Ovary (tissue), 9 donors: Measurements from ENCODE around the gene DDX56. TPM values are rescaled to one million over a fixed set of nuclear protein-coding genes. Genes with fewer than 3 reads are reported as not detected.

ENCODE experiments used
- DNase-seq, 5 donors: peaks; one replicate each; pipeline ENCODE4 v3.0.0-alpha.2; 2019 to 2020
- H3K27ac ChIP-seq, 2 donors: fragments of 200-600 bp; one replicate each; pipeline versions ENCODE4 v1.5.1 to v1.8.0; 2019 to 2022
- H3K27me3 ChIP-seq: fragments of 200-600 bp; one replicate; pipeline ENCODE4 v1.8.0; 2022
- H3K36me3 ChIP-seq: fragments of 200-600 bp; sonication (generic); one replicate; pipeline ENCODE4 v1.5.1; 2019
- H3K4me1 ChIP-seq: one replicate; pipeline ENCODE4 v1.8.1; 2013; ENCODE audit warnings: mild to moderate bottlenecking, moderate library complexity; ENCODE audit not compliant: insufficient read depth
- H3K4me3 ChIP-seq: fragments of 200-600 bp; sonication (generic); one replicate; pipeline ENCODE4 v1.5.1; 2017
- H3K9me3 ChIP-seq, 2 donors: fragments of 200-600 bp in 1 of 2; sonication (generic) in 1 of 2; one replicate each; pipeline versions ENCODE4 v1.5.1 to v1.8.1; 2013 to 2019; ENCODE audit warnings: mild to moderate bottlenecking in 1 of 2, moderate library complexity in 1 of 2
- CTCF ChIP-seq, 3 donors: fragments of 450-650 bp in 2 of 3; fragments of 200-600 bp in 1 of 3; IDR thresholded peaks; one replicate each; pipeline versions ENCODE4 v1.5.1 to v1.8.0; 2016 to 2022; ENCODE audit warnings: antibody characterized with exemption in 3 of 3, mild to moderate bottlenecking in 1 of 3
- EP300 ChIP-seq: sonication (generic); formaldehyde crosslinking; IDR thresholded peaks from one replicate; pipeline ENCODE4 v1.6.1; 2017; ENCODE audit warnings: antibody characterized with exemption
- POLR2A ChIP-seq: fragments of 450-650 bp; IDR thresholded peaks from one replicate; pipeline ENCODE4 v1.6.1; 2017; ENCODE audit warnings: antibody characterized with exemption, mild to moderate bottlenecking, moderate library complexity
- WGBS, 3 donors: extraction: QIAGEN DNeasy Blood & Tissue Kit in 1 of 3; methylation state at CpG; one replicate each; pipeline versions ENCODE4 v1.1.5 to v1.1.7; 2013 to 2017; 5-methylcytosine and 5-hydroxymethylcytosine counted together
- intact Hi-C, 4 donors: fragments of 100-400 bp; cut with DNase I; formaldehyde crosslinking; loops; one replicate each; pipeline versions ENCODE4 v1.11.0 to v1.15.1; 2022 to 2023
- polyA plus RNA-seq, 2 donors: library from polyadenylated mRNA; stranded (reverse); fragments of 200-250 nt in 1 of 2; fragments of 350-450 nt in 1 of 2; fragmentation: Illumina TruSeq in 1 of 2; extraction: RNeasy Lipid Tissue Mini Kit (QIAGEN cat#74804) in 1 of 2; gene quantifications; one replicate each; pipeline ENCODE4 v1.2.3, GENCODE V29; 2013 to 2014
- total RNA-seq, 7 donors: library from RNA; depleted of rRNA in 2 of 7; stranded (reverse); fragments of >200 nt in 2 of 7; fragmentation: NEBNext Ultra II Directional in 3 of 7; extraction: Animal tissue kit (Norgen Biotek cat#: 25700) in 3 of 7; gene quantifications; one replicate each; pipeline versions ENCODE4 v1.1.0 to v1.2.4, GENCODE V29; 2016 to 2023
- donor health status: DM: no; HTN: no; CAD: no; lungs with moderate emphysema.
- donor health status: DM: no; HTN: no; CAD: no.
- donor health status: Bipolar disorder and iron deficiency.
- donor health status: DM: yes; HTN: yes; CAD: no.
- donor health status: DM: no; HTN: no; CAD: no.
- donor health status: DM: yes; HTN: yes; CAD: no.

The DDX56 gene
- total and polyA plus RNA-seq, 9 donors, result 33.6 to 78.4 (median 51.5) TPM

- TF ChIP-seq EP300 (no peak), CTCF (IDR thresholded peaks at IDR 0.05) (no peak), POLR2A (no peak)
- peaks cover 7% of the 10 kb centered on the region for H3K4me1 ChIP-seq
- no peak overlapping the region for H3K27ac ChIP-seq
- no peaks in the 10 kb centered on the region for H3K36me3 ChIP-seq
- WGBS, 3 donors, result 81 to 88% (median 87%) methylated on average over 5 of the region's 5 CpGs
- no peak overlapping the region for H3K4me3 ChIP-seq
- H3K9me3 ChIP-seq, result no peaks in the 10 kb centered on the region
- no peak for DNase-seq
- H3K27me3 ChIP-seq, result no peaks in the 10 kb centered on the region
- intact Hi-C loops, result no loop called here
These were observed 42.1 kb upstream of the DDX56 start for GRCh38 chr7:44615793-44616192.

- TF ChIP-seq POLR2A (no peak), CTCF (IDR thresholded peaks at IDR 0.05) (no peak), EP300 (no peak)
- Histone ChIP-seq H3K27me3 (no peaks in the 10 kb centered on the region), H3K4me3 (no peak overlapping the region), H3K9me3 (no peaks in the 10 kb centered on the region), H3K4me1 (peaks cover 5% of the 10 kb centered on the region), H3K36me3 (no peaks in the 10 kb centered on the region), H3K27ac (no peak overlapping the region)
- no peak for DNase-seq
- intact Hi-C loops, result no loop called here
- WGBS, 3 donors, result 76 to 90% (median 79%) methylated on average over 2 of the region's 2 CpGs
These were observed 41.5 kb upstream of the DDX56 start for GRCh38 chr7:44615149-44615611.

- Histone ChIP-seq H3K27ac (no peak overlapping the region), H3K4me3 (no peak overlapping the region), H3K36me3 (no peaks in the 10 kb centered on the region), H3K27me3 (no peaks in the 10 kb centered on the region), H3K9me3 (no peaks in the 10 kb centered on the region), H3K4me1 (peaks cover 2% of the 10 kb centered on the region)
- intact Hi-C loops, result loop anchor here in 1 of 4 donors (10.0 kb wide), 1 partner anchor 375 kb away; no protein-coding TSS in a partner anchor
- TF ChIP-seq POLR2A (no peak), EP300 (no peak), CTCF (IDR thresholded peaks at IDR 0.05) (no peak)
- WGBS, 3 donors, result 89 to 93% (median 91%) methylated on average over 3 of the region's 3 CpGs
- DNase-seq, result no peak
These were observed 36.1 kb upstream of the DDX56 start for GRCh38 chr7:44609829-44610228.

- Histone ChIP-seq H3K4me1 (peaks cover 2% of the 10 kb centered on the region), H3K9me3 (no peaks in the 10 kb centered on the region), H3K4me3 (no peak overlapping the region), H3K27me3 (no peaks in the 10 kb centered on the region), H3K27ac (no peak overlapping the region), H3K36me3 (no peaks in the 10 kb centered on the region)
- 75 to 79% (median 75%) methylated on average over 14 of the region's 14 CpGs for WGBS, 3 donors
- TF ChIP-seq CTCF (IDR thresholded peaks at IDR 0.05) (no peak), POLR2A (no peak), EP300 (no peak)
- intact Hi-C loops, result loop anchor here in 1 of 4 donors (10.0 kb wide), 1 partner anchor 376 kb away; no protein-coding TSS in a partner anchor
- DNase-seq, result no peak
These were observed 35.4 kb upstream of the DDX56 start for GRCh38 chr7:44608916-44609648.
